HG03354 (cell line): ENCODE results near the gene SPINK14.

ENCODE experiments used
- ATAC-seq: cut with Tn5 transposase; IDR thresholded peaks from one replicate; pipeline ENCODE4 v1.9.1; 2021; ENCODE audit warnings: mild to moderate bottlenecking; ENCODE audit not compliant: unreplicated experiment, poor library complexity, severe bottlenecking

Gene SPINK14, protein sequence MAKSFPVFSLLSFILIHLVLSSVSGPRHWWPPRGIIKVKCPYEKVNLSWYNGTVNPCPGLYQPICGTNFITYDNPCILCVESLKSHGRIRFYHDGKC

GRCh38 chr5:148168246-148168645 is at the start of gene SPINK14:
Gene SPINK14, plus strand, starts transcription at chr5:148168546. Its CDS starts 1,187 bp downstream, at chr5:148169733.
- ATAC-seq = no peak

DNA sequence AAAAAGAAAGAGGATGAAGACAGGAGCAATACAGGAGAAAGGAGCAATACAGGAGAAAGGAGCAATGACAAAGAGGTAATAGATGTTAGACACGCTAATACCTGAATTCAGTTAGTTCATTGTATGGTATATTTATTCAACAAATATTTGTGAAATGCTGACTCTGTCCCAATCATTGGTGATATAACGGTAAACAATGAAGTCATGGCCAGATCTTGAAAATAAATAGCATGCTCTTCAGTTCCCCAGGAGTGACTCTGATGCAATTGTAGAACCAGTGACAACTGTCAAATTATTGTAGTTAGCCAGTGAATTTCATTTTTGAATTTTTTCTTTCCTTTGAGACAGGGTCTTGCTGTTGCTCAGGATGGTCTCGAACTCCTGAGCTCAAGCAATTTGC is 48.0 kb upstream of the SPINK14 start:
- ATAC-seq = no peak

GRCh38 chr5:148125641-148126040 is 42.7 kb upstream of the SPINK14 start:
- ATAC-seq = no peak

DNA sequence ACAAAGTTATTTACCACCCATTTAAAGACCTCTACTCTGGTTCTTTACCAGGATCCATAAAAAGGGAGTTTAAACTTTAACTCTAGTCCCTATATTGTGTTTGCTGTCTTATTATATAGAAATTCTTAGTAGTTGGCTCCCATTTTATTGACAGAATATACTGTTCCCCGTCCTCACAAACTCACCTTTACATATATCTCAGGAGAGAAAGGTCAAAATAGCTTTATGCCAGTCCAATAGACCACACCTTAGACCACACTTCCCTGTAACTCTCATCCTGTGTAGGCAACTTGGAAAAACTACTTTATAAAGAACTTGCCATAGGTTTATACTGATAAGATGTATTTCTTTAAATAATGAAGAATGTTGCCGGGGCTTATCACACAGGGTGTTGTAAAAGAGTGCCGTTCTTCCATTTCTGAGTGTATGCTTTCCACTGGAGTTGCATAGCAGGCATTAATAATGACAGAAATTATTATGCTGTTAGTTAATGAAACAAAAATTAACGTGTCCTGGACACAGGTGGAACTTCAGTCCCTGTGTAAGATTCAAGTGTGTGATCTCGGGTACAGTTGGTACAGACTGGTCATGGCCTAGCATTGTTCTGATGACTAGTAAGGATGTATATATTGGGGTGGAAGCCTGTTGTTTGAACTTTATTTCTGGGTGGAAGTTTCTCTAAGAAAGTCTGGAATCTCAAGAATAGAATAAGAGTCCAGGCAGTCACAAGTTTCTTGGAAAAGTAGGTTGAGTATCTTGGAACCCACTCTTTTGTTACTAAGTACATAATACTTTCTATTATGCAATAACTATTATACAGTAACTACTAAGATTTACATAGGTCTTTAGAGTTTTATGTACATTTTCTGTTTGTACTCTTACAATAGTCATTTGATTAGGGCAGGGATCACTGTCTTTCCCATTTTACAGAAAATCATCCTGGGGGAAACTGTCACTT is 33.0 kb upstream of the SPINK14 start:
- no peak for ATAC-seq

DNA sequence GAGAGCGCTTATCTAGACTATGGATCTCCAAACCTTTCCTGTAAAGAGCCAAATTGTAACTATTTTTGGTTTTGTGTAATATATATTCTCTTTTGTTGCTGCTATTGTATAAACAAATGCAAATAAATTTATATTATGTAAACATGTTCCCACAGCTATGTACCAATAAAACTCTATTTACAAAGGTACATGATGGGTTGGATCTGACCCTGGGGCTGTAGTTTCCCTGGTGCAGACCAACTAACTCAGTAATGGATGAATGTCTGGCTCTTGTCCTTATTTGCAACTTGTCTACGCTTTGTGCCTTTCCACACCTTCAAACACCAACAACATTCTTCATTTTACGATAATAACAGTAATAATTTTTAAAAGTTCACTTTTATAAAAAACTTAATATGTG is 27.5 kb upstream of the SPINK14 start:
- no peak for ATAC-seq

- ATAC-seq = no peak
Observed at GRCh38 chr5:148141645-148142044, 26.7 kb upstream of the SPINK14 start.

GRCh38 chr5:148145916-148146315 is 22.4 kb upstream of the SPINK14 start:
- no peak for ATAC-seq

- no peak for ATAC-seq
Observed at GRCh38 chr5:148146487-148146886, 21.9 kb upstream of the SPINK14 start.

DNA sequence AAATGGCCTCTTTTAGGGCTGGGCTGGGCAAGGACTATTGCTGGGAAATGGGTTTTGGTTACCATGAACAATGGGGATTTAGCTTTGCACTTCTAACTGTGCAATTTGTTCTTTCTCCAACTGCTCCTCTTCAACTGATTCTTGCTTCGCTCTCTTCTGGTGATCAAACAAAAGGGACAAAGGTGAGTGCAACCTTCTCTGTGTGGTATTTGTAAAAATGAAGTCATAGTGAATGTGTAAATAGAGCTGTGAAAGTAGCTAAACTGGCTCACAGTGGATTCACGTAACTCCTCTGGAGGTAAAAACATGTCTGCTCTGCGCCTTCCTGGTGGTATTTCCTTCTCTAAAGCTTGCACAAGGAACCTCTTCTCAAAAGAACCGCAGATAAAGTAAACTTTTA is 20.9 kb upstream of the SPINK14 start:
- no peak for ATAC-seq

GRCh38 chr5:148151872-148152271 is 16.5 kb upstream of the SPINK14 start:
- ATAC-seq = no peak

DNA sequence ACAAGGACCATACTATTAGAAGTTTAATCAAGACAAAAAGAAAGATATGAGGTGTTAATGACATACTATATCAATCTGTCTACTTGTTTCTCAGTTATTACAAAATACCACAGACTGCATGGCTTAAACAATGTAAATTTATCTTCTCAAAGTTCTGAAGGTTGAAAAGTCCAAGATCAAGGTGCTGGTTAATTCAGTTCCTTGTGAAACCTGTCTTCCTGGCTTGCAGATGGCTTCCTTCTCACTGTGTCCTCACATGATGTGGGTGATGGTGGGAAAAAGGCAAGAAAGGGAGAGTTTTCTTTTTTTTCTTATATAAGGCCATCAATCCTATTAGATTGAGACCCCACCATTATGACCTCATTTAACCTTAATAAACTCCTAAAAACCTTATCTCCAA is 15.6 kb upstream of the SPINK14 start:
- ATAC-seq = no peak

DNA sequence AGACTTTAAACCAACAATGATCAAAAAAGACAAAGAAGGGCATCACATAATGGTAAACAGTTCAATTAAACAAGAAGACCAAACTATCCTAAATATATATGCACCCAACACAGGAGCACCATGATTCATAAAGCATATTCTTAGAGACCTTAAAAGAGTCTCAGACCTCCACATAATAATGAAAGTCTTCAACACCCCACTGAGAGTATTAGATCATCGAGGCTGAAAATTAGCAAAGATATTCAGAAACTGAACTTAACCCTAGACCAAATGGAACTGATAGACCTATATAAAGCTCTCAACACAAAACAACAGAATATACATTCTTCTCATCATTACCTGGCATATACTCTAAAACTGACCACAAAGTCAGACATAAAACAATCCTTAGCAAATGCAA is 11.7 kb upstream of the SPINK14 start:
- ATAC-seq = no peak

DNA sequence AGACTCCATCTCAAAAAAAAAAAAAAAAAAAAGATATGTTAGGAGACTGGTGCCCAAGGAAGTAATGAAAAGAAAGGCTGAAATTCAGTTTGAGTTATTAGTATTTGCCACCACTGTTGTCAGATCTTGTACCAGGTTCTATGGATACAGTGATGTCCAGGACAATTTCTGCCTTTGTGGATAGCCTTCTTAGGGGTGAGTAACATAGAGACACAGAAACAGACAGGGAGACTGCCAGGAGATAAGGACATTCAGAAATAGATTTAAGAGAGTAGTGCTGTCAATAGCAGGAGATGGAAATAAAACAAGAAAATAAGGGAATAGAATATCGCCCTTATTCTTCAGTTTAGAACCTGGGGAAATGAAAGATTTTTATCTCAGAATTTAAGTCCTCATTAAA is 6.3 kb upstream of the SPINK14 start:
- ATAC-seq = no peak

DNA sequence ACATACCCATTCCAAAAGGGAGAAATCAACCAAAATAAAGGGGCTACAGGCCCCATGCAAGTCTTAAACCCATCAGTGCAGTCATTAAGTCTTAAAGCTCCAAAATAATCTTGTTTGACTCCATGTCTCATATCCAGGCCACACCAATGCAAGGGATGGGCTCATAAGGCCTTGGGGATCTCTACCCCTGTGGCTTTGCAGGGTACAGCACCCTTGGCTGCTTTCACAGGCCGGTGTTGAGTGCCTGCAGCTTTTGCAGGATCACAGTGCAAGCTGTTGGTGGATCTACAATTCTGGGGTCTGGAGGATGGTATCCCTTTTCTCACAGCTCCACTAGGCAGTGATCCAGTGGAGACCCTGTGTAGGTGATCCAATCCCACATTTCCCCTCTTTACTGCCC is 5.0 kb upstream of the SPINK14 start:
- no peak for ATAC-seq

DNA sequence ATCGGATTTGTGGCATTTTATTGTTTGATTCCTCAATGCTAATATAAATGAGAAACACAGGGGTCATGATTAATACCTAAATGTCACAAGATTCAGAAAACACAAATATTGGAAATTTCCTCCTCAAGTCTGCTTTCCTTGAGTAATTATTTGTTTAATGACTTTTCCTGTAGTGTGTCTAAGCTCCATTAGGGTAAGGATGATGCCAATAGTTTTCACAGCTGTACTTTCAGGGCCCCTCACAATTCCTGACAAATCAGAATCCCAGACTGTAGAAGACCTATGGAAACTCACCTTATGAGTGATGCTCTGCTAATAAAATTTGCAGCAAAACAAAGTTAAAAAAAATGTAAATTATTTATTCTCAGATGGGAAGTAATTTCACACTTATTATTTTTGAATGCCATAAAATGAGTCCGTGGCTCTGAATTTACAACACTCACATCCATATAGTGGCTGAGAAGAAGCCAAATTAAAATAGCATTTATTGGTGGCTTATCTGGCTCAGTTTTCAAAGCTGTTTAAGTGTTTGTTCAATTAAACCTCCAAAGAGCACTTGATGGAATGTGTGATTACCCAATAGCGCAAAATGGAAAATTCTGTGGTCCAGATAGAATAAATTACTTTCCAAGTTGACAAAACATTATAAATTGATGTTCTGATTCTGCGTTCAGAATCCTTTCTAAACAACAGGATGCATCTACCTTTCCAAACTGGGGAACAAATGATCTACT is 1.6 kb upstream of the SPINK14 start:
- no peak for ATAC-seq

- ATAC-seq = no peak
Observed at GRCh38 chr5:148172377-148172776, 4.0 kb downstream of the SPINK14 start.

GRCh38 chr5:148176480-148176879 is 8.1 kb downstream of the SPINK14 start:
- no peak for ATAC-seq

GRCh38 chr5:148177207-148177606 is 8.9 kb downstream of the SPINK14 start:
- ATAC-seq = no peak

DNA sequence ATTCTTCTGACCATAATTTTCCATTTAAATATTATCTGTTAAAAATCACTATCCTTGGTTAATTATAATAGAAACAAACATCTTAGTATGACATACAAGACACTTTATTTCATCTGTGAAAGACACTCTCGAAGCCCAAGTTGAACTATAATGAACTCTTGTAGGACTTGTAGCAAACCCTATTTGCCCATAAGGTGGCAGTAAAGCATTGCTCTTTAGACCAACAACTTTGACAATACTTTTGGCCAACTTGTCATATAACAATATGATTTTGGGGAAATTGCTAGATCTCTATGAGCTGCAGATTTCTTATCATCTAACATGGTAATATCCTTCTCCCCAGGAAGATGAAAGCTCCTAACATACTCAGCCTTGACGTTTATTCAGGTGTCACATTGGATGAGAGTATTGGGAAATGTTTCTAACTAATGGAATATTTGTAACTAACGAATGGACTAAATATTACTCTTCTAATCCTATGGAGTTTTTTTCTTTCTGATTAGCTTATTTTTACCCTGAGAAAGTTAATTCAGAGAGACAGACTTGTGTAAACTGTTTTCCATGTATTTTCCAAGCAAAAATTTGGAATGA is 11.0 kb downstream of the SPINK14 start:
- peak; percentile 76 for ATAC-seq

GRCh38 chr5:148186248-148187003 is 18.1 kb downstream of the SPINK14 start:
- peak; percentile 81 for ATAC-seq
